Activated CD8-positive, alpha-beta memory T cell treated with anti-CD3 and anti-CD28 coated beads for 36 hours (primary cell): ENCODE data around the gene CNTN3. TPM values are rescaled to one million over a fixed set of nuclear protein-coding genes. Genes with fewer than 3 reads are reported as not detected.

Experiments
- CTCF ChIA-PET: fragments of 350-600 bp; sonication (Branson Sonifier 250); formaldehyde crosslinking; loops from one replicate; lab custom pipeline; 2021; ENCODE audit warnings: antibody characterized with exemption; lab: Charles Lee
- POLR2A ChIA-PET: fragments of 350-600 bp; sonication (Branson Sonifier 250); formaldehyde crosslinking; loops from one replicate; lab custom pipeline; 2021; ENCODE audit warnings: antibody characterized with exemption; lab: Charles Lee
- total RNA-seq, 2 experiments: library from RNA; stranded (reverse); gene quantifications; one replicate each; pipeline ENCODE4 v1.2.3, GENCODE V29; 2021

Gene CNTN3
- total RNA-seq, 2 experiments from 2014 or later: not detected

- POLR2A ChIA-PET: no interaction called here
- CTCF ChIA-PET: interaction anchor here (0.5 kb wide), 1 partner anchor 317 kb away, joined by 3 read pairs; no protein-coding TSS in a partner anchor
These were observed 845 bp downstream of the CNTN3 start for GRCh38 chr3:74613521-74614106.

- ChIA-PET POLR2A (no interaction called here), CTCF (interaction anchor here (0.5 kb wide), 1 partner anchor 317 kb away, joined by 3 read pairs; no protein-coding TSS in a partner anchor)
These were observed 1.4 kb downstream of the CNTN3 start for GRCh38 chr3:74613060-74613459.

- ChIA-PET CTCF (no interaction called here), POLR2A (no interaction called here)
These were observed 3.3 kb downstream of the CNTN3 start for GRCh38 chr3:74611206-74611605.

GRCh38 chr3:74607803-74608202 is 6.7 kb downstream of the CNTN3 start:
- ChIA-PET CTCF (no interaction called here), POLR2A (no interaction called here)

GRCh38 chr3:74606996-74607395 is 7.5 kb downstream of the CNTN3 start:
- CTCF ChIA-PET: no interaction called here
- POLR2A ChIA-PET: no interaction called here

- ChIA-PET POLR2A (no interaction called here), CTCF (no interaction called here)
These were observed 9.0 kb downstream of the CNTN3 start for GRCh38 chr3:74605437-74605836.

- CTCF ChIA-PET: no interaction called here
- POLR2A ChIA-PET: no interaction called here
These were observed 11.2 kb downstream of the CNTN3 start for GRCh38 chr3:74603292-74603691.

- POLR2A ChIA-PET: no interaction called here
- CTCF ChIA-PET: interaction anchor here (0.7 kb wide), 1 partner anchor 256 kb away, joined by 3 read pairs; no protein-coding TSS in a partner anchor
These were observed 12.0 kb downstream of the CNTN3 start for GRCh38 chr3:74602471-74602870.

GRCh38 chr3:74601793-74602192 is 12.7 kb downstream of the CNTN3 start:
- POLR2A ChIA-PET: no interaction called here

GRCh38 chr3:74599564-74599963 is 14.9 kb downstream of the CNTN3 start:
- CTCF ChIA-PET: no interaction called here
- POLR2A ChIA-PET: no interaction called here

More at GRCh38 chr3:74601793-74602192, 12.7 kb downstream of the CNTN3 start:
- CTCF ChIA-PET: interaction anchor here (0.7 kb wide), 1 partner anchor 257 kb away, joined by 3 read pairs; no protein-coding TSS in a partner anchor

GRCh38 chr3:74593152-74593551 is 21.3 kb downstream of the CNTN3 start:
- CTCF ChIA-PET: no interaction called here

GRCh38 chr3:74592359-74592758 is 22.1 kb downstream of the CNTN3 start:
- ChIA-PET CTCF (no interaction called here), POLR2A (no interaction called here)

More at GRCh38 chr3:74593152-74593551, 21.3 kb downstream of the CNTN3 start:
- POLR2A ChIA-PET: no interaction called here

GRCh38 chr3:74591946-74592345 is 22.5 kb downstream of the CNTN3 start:
- ChIA-PET CTCF (no interaction called here), POLR2A (no interaction called here)

GRCh38 chr3:74591342-74591741 is 23.1 kb downstream of the CNTN3 start:
- ChIA-PET CTCF (no interaction called here), POLR2A (no interaction called here)

- CTCF ChIA-PET: no interaction called here
- POLR2A ChIA-PET: no interaction called here
These were observed 23.7 kb downstream of the CNTN3 start for GRCh38 chr3:74590620-74591262.

- ChIA-PET CTCF (no interaction called here), POLR2A (no interaction called here)
These were observed 29.7 kb downstream of the CNTN3 start for GRCh38 chr3:74584782-74585181.

- ChIA-PET CTCF (no interaction called here), POLR2A (no interaction called here)
These were observed 31.5 kb downstream of the CNTN3 start for GRCh38 chr3:74582982-74583381.

GRCh38 chr3:74575857-74576256 is 38.6 kb downstream of the CNTN3 start:
- CTCF ChIA-PET: no interaction called here
- POLR2A ChIA-PET: no interaction called here

- CTCF ChIA-PET: no interaction called here
- POLR2A ChIA-PET: no interaction called here
These were observed 43.3 kb downstream of the CNTN3 start for GRCh38 chr3:74571118-74571517.
